SK-N-MC (cell line): ENCODE results near the gene TMTC1.

ENCODE experiments used
- DNase-seq: peaks from one replicate; pipeline ENCODE4 v3.0.0-alpha.2; 2011; ENCODE audit warnings: low read depth, low spot score
- H3K27ac ChIP-seq: fragments of 200-600 bp; sonication (generic); 2 replicates; pipeline ENCODE4 v1.5.1; 2016; ENCODE audit warnings: mixed run types
- H3K36me3 ChIP-seq: fragments of 200-600 bp; sonication (generic); 2 replicates; pipeline ENCODE4 v1.6.1; 2017; ENCODE audit warnings: antibody characterized with exemption, low read length, mixed read lengths; ENCODE audit not compliant: insufficient read depth
- H3K4me3 ChIP-seq: fragments of 200-600 bp; sonication (generic); 2 replicates; pipeline ENCODE4 v1.5.1; 2016
- H3K9ac ChIP-seq: fragments of 200-600 bp; sonication (generic); 2 replicates; pipeline ENCODE4 v1.8.0; 2017; ENCODE audit warnings: mixed run types, mixed read lengths; ENCODE audit not compliant: insufficient read length
- H3K9me3 ChIP-seq: fragments of 200-600 bp; sonication (generic); 2 replicates; pipeline ENCODE4 v1.6.1; 2017; ENCODE audit warnings: low read depth, mild to moderate bottlenecking, antibody characterized with exemption, low read length, moderate library complexity, mixed read lengths
- EZH2 ChIP-seq: fragments of 200-600 bp; sonication (generic); IDR thresholded peaks from one replicate; pipeline ENCODE4 v1.6.1; 2017; ENCODE audit warnings: antibody characterized with exemption
- FOXP2 ChIP-seq: optimal IDR thresholded peaks from 2 replicates; pipeline ENCODE3; 2011; ENCODE audit warnings: mild to moderate bottlenecking, moderate library complexity; ENCODE audit not compliant: insufficient read depth; ENCODE audit errors: extremely low read length, control extremely low read depth
- POLR2AphosphoS5 ChIP-seq: IDR thresholded peaks from 2 replicates; pipeline ENCODE4 v1.6.1; 2012; ENCODE audit warnings: mild to moderate bottlenecking, low read depth, low read length, borderline replicate concordance

TMTC1 gene

GRCh38 chr12:29503283-29503682, 280.5 kb downstream of the TMTC1 start:
- TF ChIP-seq EZH2 (no peak), POLR2AphosphoS5 (no peak), FOXP2 (no peak)
- no peaks in the 10 kb centered on the region for H3K9me3 ChIP-seq
- H3K9ac ChIP-seq, result no peak overlapping the region
- no peaks in the 10 kb centered on the region for H3K36me3 ChIP-seq
- no peak overlapping the region for H3K4me3 ChIP-seq
- no peak for DNase-seq
- H3K27ac ChIP-seq, result no peak overlapping the region

GRCh38 chr12:29499235-29499634, 284.5 kb downstream of the TMTC1 start:
- Histone ChIP-seq H3K9me3 (no peaks in the 10 kb centered on the region), H3K9ac (no peak overlapping the region), H3K36me3 (no peaks in the 10 kb centered on the region), H3K27ac (no peak overlapping the region), H3K4me3 (no peak overlapping the region)
- no peak for DNase-seq
- no peak for TF ChIP-seq FOXP2
- no peak for TF ChIP-seq EZH2
- no peak for TF ChIP-seq POLR2AphosphoS5

GRCh38 chr12:29497588-29497987, 286.2 kb downstream of the TMTC1 start, which contains the start of gene OVCH1:
OVCH1 (minus strand) TSS chr12:29497686; CDS start chr12:29497686, 0 bp downstream.
- Histone ChIP-seq H3K9me3 (no peaks in the 10 kb centered on the region), H3K9ac (no peak within 1 kb of the TSS), H3K4me3 (no peak within 1 kb of the TSS), H3K27ac (no peak within 1 kb of the TSS), H3K36me3 (no peaks in the 10 kb centered on the region)
- TF ChIP-seq FOXP2 (no peak), EZH2 (no peak), POLR2AphosphoS5 (no peak)
- DNase-seq, result no peak

- Histone ChIP-seq H3K9me3 (no peaks in the 10 kb centered on the region), H3K36me3 (no peaks in the 10 kb centered on the region), H3K27ac (no peak overlapping the region), H3K9ac (no peak overlapping the region), H3K4me3 (no peak overlapping the region)
- TF ChIP-seq FOXP2, result no peak
- no peak for DNase-seq
Measured at GRCh38 chr12:29492891-29493290, 290.9 kb downstream of the TMTC1 start.

GRCh38 chr12:29486972-29487371, 296.8 kb downstream of the TMTC1 start:
- Histone ChIP-seq H3K9ac (no peak overlapping the region), H3K27ac (no peak overlapping the region), H3K4me3 (no peak overlapping the region), H3K9me3 (no peaks in the 10 kb centered on the region), H3K36me3 (no peaks in the 10 kb centered on the region)
- DNase-seq, result no peak
- no peak for TF ChIP-seq EZH2
- no peak for TF ChIP-seq FOXP2
- TF ChIP-seq POLR2AphosphoS5, result no peak

GRCh38 chr12:29463198-29463597, 320.5 kb downstream of the TMTC1 start:
- Histone ChIP-seq H3K36me3 (no peaks in the 10 kb centered on the region), H3K4me3 (no peak overlapping the region)

GRCh38 chr12:29460082-29460481, 323.7 kb downstream of the TMTC1 start:
- H3K36me3 ChIP-seq, result no peaks in the 10 kb centered on the region
- no peak overlapping the region for H3K9ac ChIP-seq
- no peak for TF ChIP-seq POLR2AphosphoS5
- TF ChIP-seq FOXP2, result no peak
- TF ChIP-seq EZH2, result no peak
- no peaks in the 10 kb centered on the region for H3K9me3 ChIP-seq
- no peak overlapping the region for H3K4me3 ChIP-seq
- no peak for DNase-seq
- H3K27ac ChIP-seq, result no peak overlapping the region

More at GRCh38 chr12:29463198-29463597, 320.5 kb downstream of the TMTC1 start:
- Histone ChIP-seq H3K9me3 (no peaks in the 10 kb centered on the region), H3K27ac (no peak overlapping the region), H3K9ac (no peak overlapping the region)
- TF ChIP-seq EZH2 (no peak), POLR2AphosphoS5 (no peak), FOXP2 (no peak)
- DNase-seq, result no peak

- Histone ChIP-seq H3K4me3 (no peak overlapping the region), H3K9me3 (no peaks in the 10 kb centered on the region), H3K27ac (no peak overlapping the region), H3K9ac (no peak overlapping the region), H3K36me3 (no peaks in the 10 kb centered on the region)
- DNase-seq, result no peak
- TF ChIP-seq EZH2 (no peak), FOXP2 (no peak), POLR2AphosphoS5 (no peak)
Measured at GRCh38 chr12:29455087-29455486, 328.7 kb downstream of the TMTC1 start.

GRCh38 chr12:29451888-29452287, 331.9 kb downstream of the TMTC1 start:
- Histone ChIP-seq H3K9me3 (no peaks in the 10 kb centered on the region), H3K36me3 (no peaks in the 10 kb centered on the region), H3K4me3 (no peak overlapping the region), H3K27ac (no peak overlapping the region), H3K9ac (no peak overlapping the region)
- TF ChIP-seq POLR2AphosphoS5, result no peak
- no peak for TF ChIP-seq FOXP2
- no peak for TF ChIP-seq EZH2
- DNase-seq, result no peak
